BLaER1 treated with 17β-estradiol and CSF1 and Interleukin-3, amounts not matched to agents 10 nM and 100 nM (cell line): Measurements from ENCODE around the gene DPF3.

Experiments used
- H3K27ac ChIP-seq, 11 experiments: shearing (Covaris generic); formaldehyde crosslinking; 2 replicates each; pipeline ENCODE4 v1.8.1; 2022
- H3K27me3 ChIP-seq, 11 experiments: shearing (Covaris generic); formaldehyde crosslinking; 2 replicates each; pipeline ENCODE4 v1.8.1; 2022
- H3K36me3 ChIP-seq, 11 experiments: shearing (Covaris generic); formaldehyde crosslinking; 2 replicates each; pipeline ENCODE4 v1.8.1; 2022
- H3K4me1 ChIP-seq, 10 experiments: shearing (Covaris generic); formaldehyde crosslinking; 2 replicates each; pipeline ENCODE4 v1.8.1; 2022
- H3K4me2 ChIP-seq, 11 experiments: shearing (Covaris generic); formaldehyde crosslinking; 2 replicates each; pipeline ENCODE4 v1.8.1; 2022
- H3K4me3 ChIP-seq, 10 experiments: shearing (Covaris generic); formaldehyde crosslinking; 2 replicates each; pipeline ENCODE4 v1.8.1; 2022
- H3K9ac ChIP-seq, 11 experiments: shearing (Covaris generic); formaldehyde crosslinking; 2 replicates each; pipeline ENCODE4 v1.8.1; 2022
- H3K9me3 ChIP-seq, 11 experiments: shearing (Covaris generic); formaldehyde crosslinking; replicated peaks in 1 of 11; 2 replicates each; pipeline ENCODE4 v1.8.1; 2022
- H4K20me1 ChIP-seq, 11 experiments: shearing (Covaris generic); formaldehyde crosslinking; 2 replicates each; pipeline ENCODE4 v1.8.1; 2022
- Cebpa-rat ChIP-seq, 11 experiments: shearing (Covaris generic); IDR thresholded peaks; 2 replicates each; pipeline ENCODE4 v1.8.1; 2022

The DPF3 gene

GRCh38 chr14:72822946-72823611 is 70.8 kb downstream of the DPF3 start:
- H3K4me1 ChIP-seq = no peaks in the 10 kb centered on the region
- H3K4me2 ChIP-seq = no peak overlapping the region
- H3K9me3 ChIP-seq = peaks cover 5 to 14% (median 9%) of the 10 kb centered on the region in 11 experiments; a peak in 17 of 22 replicates
- no peak overlapping the region for H3K4me3 ChIP-seq
- H4K20me1 ChIP-seq = no peaks in the 10 kb centered on the region
- no peaks in the 10 kb centered on the region for H3K36me3 ChIP-seq
- H3K27ac ChIP-seq = no peak overlapping the region
- H3K27me3 ChIP-seq = no peaks in the 10 kb centered on the region
- H3K9ac ChIP-seq = no peak overlapping the region
- TF ChIP-seq Cebpa-rat (IDR thresholded peaks at IDR 0.05) = no peak

- no peak overlapping the region for H3K4me2 ChIP-seq
- H3K9me3 ChIP-seq = peaks cover 5 to 14% (median 9%) of the 10 kb centered on the region in 11 experiments; a peak in 17 of 22 replicates
- H3K4me1 ChIP-seq = peaks cover 0 to 5% (median 0%) of the 10 kb centered on the region in 10 experiments; a peak in 1 of 20 replicates
- no peaks in the 10 kb centered on the region for H3K27me3 ChIP-seq
- no peak for TF ChIP-seq Cebpa-rat (IDR thresholded peaks at IDR 0.05)
- no peak overlapping the region for H3K9ac ChIP-seq
- H3K4me3 ChIP-seq = no peak overlapping the region
- no peaks in the 10 kb centered on the region for H3K36me3 ChIP-seq
- no peak overlapping the region for H3K27ac ChIP-seq
- H4K20me1 ChIP-seq = no peaks in the 10 kb centered on the region
These were observed 74.9 kb downstream of the DPF3 start for GRCh38 chr14:72818998-72819397.

- peaks cover 0 to 6% (median 0%) of the 10 kb centered on the region in 10 experiments; a peak in 3 of 20 replicates for H3K4me1 ChIP-seq
- no peaks in the 10 kb centered on the region for H3K27me3 ChIP-seq
- H3K36me3 ChIP-seq = no peaks in the 10 kb centered on the region
- TF ChIP-seq Cebpa-rat (IDR thresholded peaks at IDR 0.05) = no peak
- no peak overlapping the region for H3K4me3 ChIP-seq
- peaks cover 5 to 14% (median 9%) of the 10 kb centered on the region in 11 experiments; a peak in 17 of 22 replicates for H3K9me3 ChIP-seq
- no peaks in the 10 kb centered on the region for H4K20me1 ChIP-seq
- no peak overlapping the region for H3K9ac ChIP-seq
- H3K4me2 ChIP-seq = no peak overlapping the region
- no peak overlapping the region for H3K27ac ChIP-seq
These were observed 77.6 kb downstream of the DPF3 start for GRCh38 chr14:72816287-72816686.

GRCh38 chr14:72815430-72815829 is 78.5 kb downstream of the DPF3 start:
- no peak overlapping the region for H3K4me3 ChIP-seq
- no peak for TF ChIP-seq Cebpa-rat (IDR thresholded peaks at IDR 0.05)
- no peak overlapping the region for H3K27ac ChIP-seq
- no peak overlapping the region for H3K4me2 ChIP-seq
- H3K4me1 ChIP-seq = peaks cover 0 to 14% (median 0%) of the 10 kb centered on the region in 10 experiments; a peak in 5 of 20 replicates
- H4K20me1 ChIP-seq = no peaks in the 10 kb centered on the region
- H3K9me3 ChIP-seq = peaks cover 5 to 14% (median 9%) of the 10 kb centered on the region in 11 experiments; a peak in 17 of 22 replicates
- H3K27me3 ChIP-seq = no peaks in the 10 kb centered on the region
- H3K9ac ChIP-seq = no peak overlapping the region
- H3K36me3 ChIP-seq = no peaks in the 10 kb centered on the region

GRCh38 chr14:72812292-72812851 is 81.5 kb downstream of the DPF3 start:
- no peak overlapping the region for H3K27ac ChIP-seq
- no peaks in the 10 kb centered on the region for H3K27me3 ChIP-seq
- H3K9ac ChIP-seq = no peak overlapping the region
- H3K36me3 ChIP-seq = no peaks in the 10 kb centered on the region
- H3K4me1 ChIP-seq = peaks cover 0 to 24% (median 0%) of the 10 kb centered on the region in 10 experiments; a peak in 5 of 20 replicates
- H4K20me1 ChIP-seq = no peaks in the 10 kb centered on the region
- no peaks in the 10 kb centered on the region for H3K9me3 ChIP-seq
- H3K4me3 ChIP-seq = no peak overlapping the region
- no peak for TF ChIP-seq Cebpa-rat (IDR thresholded peaks at IDR 0.05)
- no peak overlapping the region for H3K4me2 ChIP-seq

- H3K27me3 ChIP-seq = no peaks in the 10 kb centered on the region
- peaks cover 0 to 28% (median 0%) of the 10 kb centered on the region in 10 experiments; a peak in 5 of 20 replicates for H3K4me1 ChIP-seq
- no peaks in the 10 kb centered on the region for H3K9me3 ChIP-seq
- H3K36me3 ChIP-seq = no peaks in the 10 kb centered on the region
- no peak overlapping the region for H3K4me3 ChIP-seq
- no peak overlapping the region for H3K27ac ChIP-seq
- H4K20me1 ChIP-seq = no peaks in the 10 kb centered on the region
- no peak for TF ChIP-seq Cebpa-rat (IDR thresholded peaks at IDR 0.05)
- peak overlapping the region in 3 of 11 experiments; percentile 51 to 61 (median 59); a peak in 6 of 22 replicates for H3K4me2 ChIP-seq
- H3K9ac ChIP-seq = no peak overlapping the region
These were observed 83.7 kb downstream of the DPF3 start for GRCh38 chr14:72810201-72810600.

- Histone ChIP-seq H3K9me3 (no peaks in the 10 kb centered on the region), H3K4me1 (peaks cover 0 to 28% (median 0%) of the 10 kb centered on the region in 10 experiments; a peak in 5 of 20 replicates), H3K36me3 (no peaks in the 10 kb centered on the region), H3K27me3 (no peaks in the 10 kb centered on the region), H3K9ac (no peak overlapping the region), H4K20me1 (no peaks in the 10 kb centered on the region), H3K4me2 (no peak overlapping the region; a peak in 1 of 22 replicates), H3K4me3 (no peak overlapping the region), H3K27ac (no peak overlapping the region)
- no peak for TF ChIP-seq Cebpa-rat (IDR thresholded peaks at IDR 0.05)
These were observed 84.8 kb downstream of the DPF3 start for GRCh38 chr14:72809063-72809462.

GRCh38 chr14:72808564-72808963 is 85.3 kb downstream of the DPF3 start:
- no peaks in the 10 kb centered on the region for H3K9me3 ChIP-seq
- no peak overlapping the region for H3K9ac ChIP-seq
- no peak overlapping the region for H3K27ac ChIP-seq
- H4K20me1 ChIP-seq = no peaks in the 10 kb centered on the region
- H3K27me3 ChIP-seq = no peaks in the 10 kb centered on the region
- H3K4me3 ChIP-seq = no peak overlapping the region
- H3K36me3 ChIP-seq = no peaks in the 10 kb centered on the region
- H3K4me1 ChIP-seq = peaks cover 0 to 28% (median 0%) of the 10 kb centered on the region in 10 experiments; a peak in 5 of 20 replicates
- no peak overlapping the region for H3K4me2 ChIP-seq
- no peak for TF ChIP-seq Cebpa-rat (IDR thresholded peaks at IDR 0.05)

- no peak overlapping the region for H3K27ac ChIP-seq
- H3K4me2 ChIP-seq = no peak overlapping the region
- H4K20me1 ChIP-seq = no peaks in the 10 kb centered on the region
- H3K36me3 ChIP-seq = no peaks in the 10 kb centered on the region
- H3K9me3 ChIP-seq = no peaks in the 10 kb centered on the region
- no peak overlapping the region for H3K4me3 ChIP-seq
- no peak overlapping the region for H3K9ac ChIP-seq
- no peak for TF ChIP-seq Cebpa-rat (IDR thresholded peaks at IDR 0.05)
- no peaks in the 10 kb centered on the region for H3K27me3 ChIP-seq
- H3K4me1 ChIP-seq = peaks cover 0 to 8% (median 0%) of the 10 kb centered on the region in 10 experiments; a peak in 2 of 20 replicates
These were observed 91.3 kb downstream of the DPF3 start for GRCh38 chr14:72802588-72802946.
